Measurements from ENCODE around the gene PPP1R9A.

Gene PPP1R9A

DNA sequence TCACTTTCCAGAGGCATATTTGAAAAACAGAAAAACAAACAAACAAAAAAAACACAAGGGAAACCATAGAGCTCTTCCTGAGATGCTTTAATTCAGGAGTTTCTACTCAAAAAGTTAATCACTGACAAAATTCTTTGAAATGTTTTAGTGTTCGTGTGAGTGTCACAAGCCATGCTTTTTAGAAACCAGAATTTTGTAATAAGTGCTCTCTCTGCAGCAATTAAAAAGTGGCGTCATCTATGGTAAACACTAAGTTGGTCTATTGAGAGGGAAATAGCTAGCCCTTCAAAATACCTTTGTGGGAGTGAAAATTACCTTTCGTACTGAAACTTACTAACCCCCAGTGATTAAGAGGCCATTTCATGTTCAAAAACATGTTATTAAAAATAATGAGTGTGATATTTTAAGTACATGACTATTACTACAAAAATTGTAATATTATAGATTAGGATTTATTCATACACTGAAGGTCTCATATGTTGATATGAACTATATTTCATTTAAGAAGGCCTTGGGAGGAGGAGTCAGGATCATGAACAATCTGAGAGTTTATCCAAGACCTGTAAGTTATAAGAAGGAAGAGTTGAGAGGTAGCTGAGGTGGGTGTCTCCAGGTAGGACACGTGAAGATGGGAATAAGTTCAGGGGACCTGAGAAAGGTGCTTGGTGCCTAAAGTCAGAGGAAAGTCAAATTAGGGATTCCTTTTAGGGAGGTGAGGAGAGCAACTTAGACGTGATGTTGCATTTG lies 94.6 kb downstream of the PPP1R9A start:
- Histone ChIP-seq H2BK15ac (ENCODE audit: low read length) (no peak overlapping the region), H3K9ac (ENCODE audit: low read depth, low read length, poor library complexity) (no peak overlapping the region), H2AFZ (ENCODE audit: low read length) (no peak overlapping the region), H2AK5ac (ENCODE audit: low read depth, low read length) (no peak overlapping the region), H3K23ac (ENCODE audit: low read depth, low read length, poor library complexity) (no peak overlapping the region), H3K4me2 (ENCODE audit: insufficient read depth, low read length, poor library complexity, severe bottlenecking) (no peak overlapping the region), H3K27ac (replicated peaks; ENCODE audit: low read length) (no peak overlapping the region), H3K4me1 (ENCODE audit: control insufficient read depth in 2 of 2, insufficient read depth in 1 of 2, low read depth in 1 of 2, low read length in 2 of 2) (peaks cover 0 to 2% of the 10 kb centered on the region in 2 donors), H3K14ac (ENCODE audit: low read length) (no peak overlapping the region), H3K36me3 (replicated peaks in 1 of 2; ENCODE audit: control insufficient read depth in 2 of 2, insufficient read depth in 2 of 2, low read length in 2 of 2) (no peaks in the 10 kb centered on the region), H4K91ac (ENCODE audit: low read depth, low read length, poor library complexity) (no peak overlapping the region), H3K4me3 (ENCODE audit: low read length in 2 of 2) (no peak overlapping the region), H2BK5ac (ENCODE audit: low read length) (no peak overlapping the region), H3K27me3 (ENCODE audit: control insufficient read depth in 3 of 3, insufficient read depth in 3 of 3, low read depth in 1 of 3, low read length in 3 of 3) (no peaks in the 10 kb centered on the region), H3K79me1 (ENCODE audit: low read depth, low read length) (no peaks in the 10 kb centered on the region), H2BK120ac (ENCODE audit: low read depth, low read length) (no peak overlapping the region), H3K9me3 (replicated peaks in 1 of 2; ENCODE audit: control insufficient read depth in 2 of 2, insufficient read depth in 1 of 2, low read depth in 1 of 2, low read length in 2 of 2) (no peaks in the 10 kb centered on the region), H4K8ac (ENCODE audit: low read depth, low read length) (no peak overlapping the region), H3K4ac (ENCODE audit: low read length) (no peak overlapping the region), H2BK12ac (ENCODE audit: low read length) (no peak overlapping the region), H3K18ac (ENCODE audit: low read length) (no peak overlapping the region)
- no CpG with 5 or more reads among the region's 5 CpGs for WGBS, 2 donors (ENCODE audit: extremely low coverage in 2 of 2, insufficient read length in 2 of 2, insufficient replicate concordance in 1 of 2)
- no peak for DNase-seq (ENCODE audit: low spot score)

DNA sequence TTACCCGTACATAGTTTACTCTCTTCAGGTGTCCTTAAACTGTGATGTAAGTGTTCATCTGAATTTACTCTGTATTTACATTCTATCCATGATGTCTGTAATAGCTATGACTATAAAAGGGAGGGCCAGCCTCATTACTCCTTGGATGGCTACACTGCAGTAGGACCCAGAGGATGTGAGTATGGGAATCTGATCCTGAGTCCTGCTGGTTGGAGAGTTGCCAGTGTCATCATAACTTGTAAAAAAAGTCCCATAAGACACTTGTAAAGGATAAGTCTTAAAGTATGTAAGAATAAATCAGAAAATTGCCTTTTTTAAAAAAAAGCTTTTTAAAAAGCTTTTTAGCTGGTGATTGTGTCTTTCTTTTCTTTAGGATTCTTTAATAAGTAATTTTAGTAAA lies 95.4 kb downstream of the PPP1R9A start:
- Histone ChIP-seq H2BK12ac (ENCODE audit: low read length) (no peak overlapping the region), H2BK120ac (ENCODE audit: low read depth, low read length) (no peak overlapping the region), H2AFZ (ENCODE audit: low read length) (no peak overlapping the region), H4K91ac (ENCODE audit: low read depth, low read length, poor library complexity) (no peak overlapping the region), H3K4ac (ENCODE audit: low read length) (no peak overlapping the region), H3K27me3 (ENCODE audit: control insufficient read depth in 3 of 3, insufficient read depth in 3 of 3, low read depth in 1 of 3, low read length in 3 of 3) (no peaks in the 10 kb centered on the region), H3K79me1 (ENCODE audit: low read depth, low read length) (no peaks in the 10 kb centered on the region), H2AK5ac (ENCODE audit: low read depth, low read length) (no peak overlapping the region), H3K9ac (ENCODE audit: low read depth, low read length, poor library complexity) (no peak overlapping the region), H3K27ac (replicated peaks; ENCODE audit: low read length) (no peak overlapping the region), H4K8ac (ENCODE audit: low read depth, low read length) (no peak overlapping the region), H3K4me3 (ENCODE audit: low read length in 2 of 2) (no peak overlapping the region), H2BK5ac (ENCODE audit: low read length) (no peak overlapping the region), H3K36me3 (replicated peaks in 1 of 2; ENCODE audit: control insufficient read depth in 2 of 2, insufficient read depth in 2 of 2, low read length in 2 of 2) (no peaks in the 10 kb centered on the region), H3K18ac (ENCODE audit: low read length) (no peak overlapping the region), H3K4me2 (ENCODE audit: insufficient read depth, low read length, poor library complexity, severe bottlenecking) (no peak overlapping the region), H3K9me3 (replicated peaks in 1 of 2; ENCODE audit: control insufficient read depth in 2 of 2, insufficient read depth in 1 of 2, low read depth in 1 of 2, low read length in 2 of 2) (no peaks in the 10 kb centered on the region), H3K4me1 (ENCODE audit: control insufficient read depth in 2 of 2, insufficient read depth in 1 of 2, low read depth in 1 of 2, low read length in 2 of 2) (peaks cover 0 to 2% of the 10 kb centered on the region in 2 donors), H2BK15ac (ENCODE audit: low read length) (no peak overlapping the region), H3K14ac (ENCODE audit: low read length) (no peak overlapping the region), H3K23ac (ENCODE audit: low read depth, low read length, poor library complexity) (no peak overlapping the region)
- no CpG with 5 or more reads among the region's 1 CpG for WGBS, 2 donors (ENCODE audit: extremely low coverage in 2 of 2, insufficient read length in 2 of 2, insufficient replicate concordance in 1 of 2)
- no peak for DNase-seq (ENCODE audit: low spot score)

DNA sequence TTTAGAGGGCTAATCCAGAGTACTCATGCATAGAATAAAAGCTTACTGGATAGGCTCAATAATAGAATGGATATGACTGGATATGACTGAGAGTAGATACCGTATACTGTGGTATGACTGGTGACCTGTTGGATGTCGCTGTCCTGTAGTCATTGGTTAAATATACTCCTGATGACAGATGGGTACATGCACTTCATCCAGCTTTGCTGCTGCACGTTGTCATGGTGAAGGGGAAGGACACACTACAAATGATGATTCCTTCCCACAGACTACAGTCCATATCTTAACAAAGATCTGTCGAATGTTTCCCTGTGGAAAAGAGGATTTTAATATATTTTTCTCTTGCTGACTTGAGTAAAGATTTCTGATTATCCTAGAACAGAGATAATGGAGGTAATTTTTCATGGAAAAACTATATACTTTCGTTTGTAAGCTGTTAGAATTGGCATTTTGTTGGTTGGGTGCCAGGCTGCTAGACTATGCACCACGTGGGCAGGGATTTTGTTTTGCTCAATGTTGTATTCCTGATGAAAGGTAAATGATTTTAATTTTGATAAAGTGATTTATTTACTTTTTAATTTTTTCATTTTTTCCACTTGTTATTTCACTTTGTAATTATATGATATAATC lies 97.3 kb downstream of the PPP1R9A start:
- no CpG with 5 or more reads among the region's 6 CpGs for WGBS, 2 donors (ENCODE audit: extremely low coverage in 2 of 2, insufficient read length in 2 of 2, insufficient replicate concordance in 1 of 2)
- no peak for DNase-seq (ENCODE audit: low spot score)
- Histone ChIP-seq H2AFZ (ENCODE audit: low read length) (no peak overlapping the region), H4K8ac (ENCODE audit: low read depth, low read length) (no peak overlapping the region), H3K36me3 (replicated peaks in 1 of 2; ENCODE audit: control insufficient read depth in 2 of 2, insufficient read depth in 2 of 2, low read length in 2 of 2) (no peaks in the 10 kb centered on the region), H2BK5ac (ENCODE audit: low read length) (no peak overlapping the region), H3K27ac (replicated peaks; ENCODE audit: low read length) (no peak overlapping the region), H3K4me2 (ENCODE audit: insufficient read depth, low read length, poor library complexity, severe bottlenecking) (no peak overlapping the region), H3K23ac (ENCODE audit: low read depth, low read length, poor library complexity) (no peak overlapping the region), H3K4me1 (ENCODE audit: control insufficient read depth in 2 of 2, insufficient read depth in 1 of 2, low read depth in 1 of 2, low read length in 2 of 2) (peaks cover 0 to 2% of the 10 kb centered on the region in 2 donors), H3K14ac (ENCODE audit: low read length) (no peak overlapping the region), H3K4ac (ENCODE audit: low read length) (no peak overlapping the region), H3K18ac (ENCODE audit: low read length) (no peak overlapping the region), H3K79me1 (ENCODE audit: low read depth, low read length) (no peaks in the 10 kb centered on the region), H3K9ac (ENCODE audit: low read depth, low read length, poor library complexity) (no peak overlapping the region), H2BK120ac (ENCODE audit: low read depth, low read length) (no peak overlapping the region), H3K27me3 (ENCODE audit: control insufficient read depth in 3 of 3, insufficient read depth in 3 of 3, low read depth in 1 of 3, low read length in 3 of 3) (no peaks in the 10 kb centered on the region), H2BK15ac (ENCODE audit: low read length) (no peak overlapping the region), H3K9me3 (replicated peaks in 1 of 2; ENCODE audit: control insufficient read depth in 2 of 2, insufficient read depth in 1 of 2, low read depth in 1 of 2, low read length in 2 of 2) (no peaks in the 10 kb centered on the region), H2AK5ac (ENCODE audit: low read depth, low read length) (no peak overlapping the region), H3K4me3 (ENCODE audit: low read length in 2 of 2) (no peak overlapping the region), H4K91ac (ENCODE audit: low read depth, low read length, poor library complexity) (no peak overlapping the region), H2BK12ac (ENCODE audit: low read length) (no peak overlapping the region)

DNA sequence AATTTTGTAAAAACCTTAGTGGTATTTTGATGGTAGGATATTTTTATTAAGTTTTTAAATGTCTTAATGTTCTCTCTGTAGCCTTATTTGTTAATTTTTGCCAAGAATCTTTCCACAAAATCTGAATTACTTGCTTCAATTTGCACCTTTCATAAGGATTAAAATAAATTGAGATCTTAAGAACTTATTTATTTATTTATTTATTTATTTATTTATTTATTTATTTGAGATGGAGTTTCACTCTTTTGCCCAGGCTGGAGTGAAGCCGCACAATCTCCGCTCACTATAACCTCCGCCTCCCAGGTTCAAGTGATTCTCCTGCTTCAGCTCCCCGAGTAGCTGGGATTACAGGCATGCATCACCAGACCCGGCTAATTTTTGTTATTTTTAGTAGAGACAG lies 98.6 kb downstream of the PPP1R9A start:
- Histone ChIP-seq H3K4me2 (ENCODE audit: insufficient read depth, low read length, poor library complexity, severe bottlenecking) (no peak overlapping the region), H3K4me3 (ENCODE audit: low read length in 2 of 2) (no peak overlapping the region), H3K4ac (ENCODE audit: low read length) (no peak overlapping the region), H3K14ac (ENCODE audit: low read length) (no peak overlapping the region), H4K91ac (ENCODE audit: low read depth, low read length, poor library complexity) (no peak overlapping the region), H3K36me3 (replicated peaks in 1 of 2; ENCODE audit: control insufficient read depth in 2 of 2, insufficient read depth in 2 of 2, low read length in 2 of 2) (no peaks in the 10 kb centered on the region), H3K9me3 (replicated peaks in 1 of 2; ENCODE audit: control insufficient read depth in 2 of 2, insufficient read depth in 1 of 2, low read depth in 1 of 2, low read length in 2 of 2) (no peaks in the 10 kb centered on the region), H3K23ac (ENCODE audit: low read depth, low read length, poor library complexity) (no peak overlapping the region), H3K79me1 (ENCODE audit: low read depth, low read length) (no peaks in the 10 kb centered on the region), H2BK15ac (ENCODE audit: low read length) (no peak overlapping the region), H3K9ac (ENCODE audit: low read depth, low read length, poor library complexity) (no peak overlapping the region), H3K27me3 (ENCODE audit: control insufficient read depth in 3 of 3, insufficient read depth in 3 of 3, low read depth in 1 of 3, low read length in 3 of 3) (no peaks in the 10 kb centered on the region), H2BK12ac (ENCODE audit: low read length) (no peak overlapping the region), H2BK120ac (ENCODE audit: low read depth, low read length) (no peak overlapping the region), H2AK5ac (ENCODE audit: low read depth, low read length) (no peak overlapping the region), H3K4me1 (ENCODE audit: control insufficient read depth in 2 of 2, insufficient read depth in 1 of 2, low read depth in 1 of 2, low read length in 2 of 2) (peaks cover 0 to 2% of the 10 kb centered on the region in 2 donors), H4K8ac (ENCODE audit: low read depth, low read length) (no peak overlapping the region), H3K18ac (ENCODE audit: low read length) (no peak overlapping the region), H2BK5ac (ENCODE audit: low read length) (no peak overlapping the region), H3K27ac (replicated peaks; ENCODE audit: low read length) (no peak overlapping the region), H2AFZ (ENCODE audit: low read length) (no peak overlapping the region)
- no CpG with 5 or more reads among the region's 5 CpGs for WGBS, 2 donors (ENCODE audit: extremely low coverage in 2 of 2, insufficient read length in 2 of 2, insufficient replicate concordance in 1 of 2)
- no peak for DNase-seq (ENCODE audit: low spot score)
